Spleen (tissue), 7 donors: ENCODE measurements around the gene MTM1.

Experiments used
- CTCF ChIP-seq, 11 experiments: fragments of 200-600 bp in 7 of 11; fragments of 450-650 bp in 4 of 11; sonication (generic) in 4 of 11; IDR thresholded peaks in 8 of 11; conservative IDR thresholded peaks in 3 of 11; 1 replicate in 7 of 11; 2 replicates in 4 of 11; pipeline versions ENCODE4 v1.4.0 to v1.8.0; 2016 to 2021; ENCODE audit warnings: antibody characterized with exemption in 11 of 11, inconsistent platforms in 4 of 11, mild to moderate bottlenecking in 1 of 11
- POLR2A ChIP-seq, 3 donors: fragments of 450-650 bp; IDR thresholded peaks; one replicate each; pipeline ENCODE4 v1.5.1; 2017; ENCODE audit warnings: antibody characterized with exemption in 3 of 3, mild to moderate bottlenecking in 1 of 3
- donor health status: DM: no; HTN: no; CAD: no; lungs with moderate emphysema.
- donor health status: DM: no; HTN: no; CAD: no.
- donor health status: DM: no; HTN: no; CAD: no.

GRCh38 chrX:150648296-150648940 lies 80.0 kb downstream of the MTM1 start:
- no peak for TF ChIP-seq POLR2A (IDR thresholded peaks at IDR 0.05)
- no peak for TF ChIP-seq CTCF (IDR thresholded peaks at IDR 0.05 in 8 of 11, conservative IDR thresholded peaks at IDR 0.05 in 3 of 11)
